GM21737 (cell line): ENCODE data around the gene RPL34.
"Not testable (repeated sequence)": the region's sequence is repeated elsewhere in the genome, so short reads cannot be mapped to it uniquely, and the experiment has no call there.

Experiments used
- ATAC-seq: cut with Tn5 transposase; IDR thresholded peaks from one replicate; pipeline ENCODE4 v1.9.1; 2021; ENCODE audit warnings: mild to moderate bottlenecking, moderate library complexity; ENCODE audit not compliant: unreplicated experiment

Gene RPL34

DNA sequence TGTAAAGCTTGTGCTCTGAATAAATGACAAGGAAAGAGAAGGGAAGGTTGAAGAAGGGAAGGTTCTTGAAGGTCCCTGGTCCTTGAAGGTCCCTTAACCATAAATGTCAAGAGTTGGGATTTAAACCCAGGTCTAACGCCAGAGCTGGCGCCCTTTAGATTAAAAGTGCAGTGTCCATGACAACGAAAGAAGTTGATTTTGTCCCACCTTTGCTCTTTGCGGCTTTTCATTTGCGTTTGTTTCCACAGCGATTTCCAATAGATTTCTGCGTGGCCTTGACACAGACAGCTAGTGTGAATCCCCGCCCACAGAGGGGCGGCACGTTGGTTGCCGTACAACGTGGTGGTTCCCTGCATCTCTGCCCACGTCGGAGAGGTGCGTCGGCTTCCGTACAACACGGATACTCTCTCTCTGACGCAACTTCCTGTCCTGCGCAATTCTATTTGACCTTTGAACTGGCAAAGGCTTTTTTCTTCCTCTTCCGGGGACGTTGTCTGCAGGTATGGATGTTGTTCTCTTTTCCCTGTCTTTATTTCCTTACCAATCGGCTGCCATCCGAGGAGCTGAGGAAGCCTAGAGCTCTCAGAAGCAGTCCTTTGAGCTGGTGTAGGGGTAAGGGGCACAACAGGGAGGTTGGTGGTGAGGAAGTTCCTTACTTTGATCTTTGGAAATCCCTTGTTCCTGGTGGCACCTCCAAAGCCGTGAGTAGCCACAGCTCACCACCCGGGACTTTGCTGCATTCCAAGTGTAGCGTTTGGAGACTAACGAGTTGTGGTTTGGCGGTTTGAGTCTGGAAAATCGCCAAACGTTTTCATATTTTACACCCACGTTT, at the start of gene RPL34:
Gene RPL34 (plus strand): TSS at position 476 of the 832 bp plus-strand sequence. CDS start 1,384 bp downstream, outside the sequence.
- ATAC-seq: peak; percentile 100

DNA sequence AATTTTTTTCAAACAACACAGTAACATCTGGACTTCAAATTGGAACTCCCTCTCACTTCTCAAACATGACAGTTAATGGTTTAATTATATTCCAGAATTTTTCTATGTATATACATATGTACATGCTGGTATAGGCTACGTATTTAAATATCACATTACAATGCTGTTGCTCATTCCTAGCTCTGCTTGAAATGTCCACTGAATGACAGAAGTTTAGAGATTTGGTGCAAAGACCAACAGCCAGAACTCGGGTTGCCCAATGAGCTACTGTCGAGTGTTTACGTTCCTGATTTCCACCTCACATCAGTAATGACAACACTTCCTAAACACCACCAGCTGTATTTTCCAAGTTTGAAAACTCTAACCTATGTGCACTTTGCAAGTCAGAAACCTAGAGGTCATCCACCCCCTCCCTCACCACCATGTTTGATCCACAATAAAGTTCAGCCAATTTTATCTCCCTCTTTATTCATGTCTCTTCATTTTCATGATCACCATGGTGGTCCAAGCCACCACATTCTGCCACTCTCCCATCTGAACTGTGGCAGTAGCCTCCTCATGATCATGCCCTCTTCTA, 49.3 kb upstream of the RPL34 start:
- no peak for ATAC-seq

DNA sequence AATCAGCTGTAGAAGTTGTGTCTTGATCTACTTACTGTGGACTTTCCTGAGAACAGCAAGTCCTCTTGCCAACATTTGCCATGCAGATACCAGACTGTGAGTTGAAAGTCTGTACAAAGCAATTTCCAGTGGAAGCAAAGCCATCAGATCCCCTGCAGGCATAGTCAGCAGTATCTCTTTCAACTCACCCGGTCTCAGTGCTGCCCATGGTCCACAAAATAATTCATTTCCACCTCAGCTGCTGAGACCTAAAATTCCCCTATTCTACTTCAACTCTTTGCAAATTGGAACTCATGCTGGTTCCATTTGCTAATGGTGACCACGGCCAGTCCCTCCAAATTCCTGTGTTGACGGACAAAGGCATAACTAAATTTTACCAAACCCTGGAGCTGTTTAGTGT, 46.0 kb upstream of the RPL34 start:
- no peak for ATAC-seq

GRCh38 chr4:108581083-108581482, 39.3 kb upstream of the RPL34 start:
- ATAC-seq: no peak

- no peak for ATAC-seq
These were observed 33.6 kb upstream of the RPL34 start for GRCh38 chr4:108586778-108587177.

- no peak for ATAC-seq
These were observed 31.5 kb upstream of the RPL34 start for GRCh38 chr4:108588878-108589277.

- no peak for ATAC-seq
These were observed 30.4 kb upstream of the RPL34 start for GRCh38 chr4:108589961-108590360.

GRCh38 chr4:108590776-108591175, 29.6 kb upstream of the RPL34 start:
- no peak for ATAC-seq

GRCh38 chr4:108592674-108592986, 27.7 kb upstream of the RPL34 start:
- no peak for ATAC-seq

GRCh38 chr4:108594296-108594695, 26.1 kb upstream of the RPL34 start:
- ATAC-seq: not testable (repeated sequence)

- no peak for ATAC-seq
These were observed 24.0 kb upstream of the RPL34 start for GRCh38 chr4:108596344-108596743.

- no peak for ATAC-seq
These were observed 19.3 kb upstream of the RPL34 start for GRCh38 chr4:108601106-108601505.

DNA sequence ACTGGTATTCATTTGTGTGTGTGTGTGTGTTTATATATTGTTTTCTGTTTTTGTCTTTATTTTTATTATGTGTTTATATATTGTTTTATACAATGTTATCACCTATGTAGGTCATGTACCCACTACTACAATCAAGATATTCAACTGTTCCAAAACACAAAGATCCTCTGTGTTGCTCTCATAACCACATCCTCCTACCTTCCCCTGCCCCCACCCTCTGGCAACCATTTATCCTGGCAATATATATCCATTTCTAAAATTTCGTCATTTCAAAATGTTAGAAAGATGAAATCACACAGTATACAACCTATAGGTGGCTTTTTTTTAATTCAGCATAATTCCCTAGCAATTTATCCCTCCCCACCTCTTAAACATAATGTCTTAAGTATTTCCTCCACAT, 18.8 kb upstream of the RPL34 start:
- ATAC-seq: no peak

DNA sequence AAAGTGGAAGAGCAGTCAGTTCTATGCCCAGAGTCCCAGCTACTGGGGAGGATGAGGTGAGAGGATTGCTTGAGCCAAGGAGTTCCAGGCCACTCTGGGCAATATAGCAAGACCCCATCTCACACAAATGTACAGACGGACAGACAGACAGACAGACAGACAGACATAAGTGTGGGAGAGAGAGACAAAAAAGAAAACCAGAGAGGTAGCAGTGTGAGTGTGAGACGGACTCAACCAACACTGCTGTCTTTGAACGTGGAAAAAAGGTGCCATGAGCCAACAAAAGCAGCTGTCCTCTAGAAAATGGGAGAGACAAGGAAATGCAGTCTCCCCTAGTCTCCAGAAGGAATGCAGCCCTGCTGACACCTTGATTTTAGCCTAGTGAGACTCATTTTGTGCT, 18.2 kb upstream of the RPL34 start:
- no peak for ATAC-seq

DNA sequence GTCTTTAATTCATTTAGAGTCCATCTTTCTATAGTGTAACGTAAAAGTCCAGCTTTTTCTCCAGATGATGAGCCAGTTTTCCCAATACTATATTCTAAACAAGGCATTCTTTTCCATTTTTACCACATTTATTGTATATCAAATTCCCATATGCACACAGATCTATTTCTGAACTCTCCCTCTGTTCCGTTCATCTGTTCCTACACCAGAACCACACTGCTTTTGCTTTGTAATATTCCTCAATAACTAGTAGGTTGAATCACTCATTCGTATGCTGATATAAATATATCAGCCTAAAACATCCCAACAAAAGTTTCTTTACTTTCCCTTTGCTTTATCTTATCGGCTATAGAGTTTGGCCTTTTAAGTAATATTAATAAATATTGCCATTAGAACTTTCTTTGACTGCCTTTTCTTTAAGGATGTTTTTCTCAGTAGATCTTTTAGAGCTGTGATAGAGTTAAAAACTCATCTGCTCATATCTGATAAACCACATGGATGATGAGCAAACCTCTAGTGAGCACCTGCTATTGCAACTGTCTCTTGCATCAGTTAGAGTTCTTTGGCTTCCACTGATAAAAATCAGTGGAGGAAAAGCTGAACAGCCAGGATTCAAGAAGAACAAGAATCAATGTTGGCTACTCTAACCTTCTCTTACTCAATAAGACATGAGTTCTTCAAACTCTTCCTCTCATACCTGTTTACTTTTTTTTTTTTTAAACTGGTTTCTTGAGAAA, 13.1 kb upstream of the RPL34 start:
- ATAC-seq: no peak

DNA sequence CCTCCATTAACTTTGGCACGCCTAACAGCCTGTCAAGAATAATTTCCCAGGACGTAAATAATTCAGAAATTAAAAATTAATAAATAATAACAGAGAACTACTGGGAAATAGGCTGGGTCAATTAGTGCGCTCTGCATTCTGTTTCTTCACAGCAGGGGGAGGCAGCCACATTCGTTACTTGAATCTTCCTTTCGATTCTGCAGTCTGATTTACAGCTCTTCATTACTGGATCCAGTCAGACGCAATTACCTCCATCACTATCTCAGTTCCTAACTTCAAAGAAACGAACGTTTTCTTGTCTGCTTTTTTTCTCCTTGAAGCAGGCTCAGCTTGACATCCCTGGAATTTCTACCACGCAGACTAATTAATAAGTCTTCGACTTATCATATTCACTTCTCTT, 9.0 kb upstream of the RPL34 start:
- no peak for ATAC-seq

- ATAC-seq: no peak
These were observed 8.0 kb upstream of the RPL34 start for GRCh38 chr4:108612365-108612764.

DNA sequence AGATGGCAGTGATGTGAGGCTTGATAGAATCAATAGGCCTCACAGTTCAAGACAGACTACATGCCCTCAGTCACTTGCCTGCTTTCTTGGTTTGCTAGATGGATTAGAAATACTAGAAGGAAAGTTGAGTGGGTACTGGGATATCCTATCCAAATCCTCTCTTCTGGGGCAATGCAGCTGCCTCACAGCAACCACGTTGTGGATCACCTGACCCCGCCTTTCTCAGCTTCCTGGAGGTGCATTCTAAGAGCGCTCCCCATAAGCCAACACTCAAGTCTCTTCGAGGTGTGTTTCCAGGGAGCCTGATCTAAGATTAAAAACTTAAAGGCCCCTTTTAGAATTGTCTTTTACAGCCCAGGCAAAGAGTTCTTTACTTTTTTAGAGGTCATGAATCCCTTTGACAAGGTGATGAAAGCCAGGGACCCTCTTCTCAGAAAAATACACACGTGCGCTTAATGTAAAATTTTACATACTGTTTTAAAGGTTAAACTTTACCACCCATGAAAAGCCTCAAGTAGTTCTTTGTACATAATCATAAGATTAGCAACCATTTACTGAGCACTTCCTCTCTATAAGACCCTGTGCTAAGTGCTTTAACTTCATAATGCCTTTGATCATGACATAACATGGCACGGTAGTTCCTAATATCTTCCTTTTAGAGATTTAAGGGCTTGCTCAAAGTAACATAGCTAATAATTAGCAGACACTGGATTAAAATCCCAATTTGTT, 840 bp upstream of the RPL34 start:
- ATAC-seq: no peak

GRCh38 chr4:108620933-108621905, 843 bp downstream of the RPL34 start:
- peak; percentile 3 for ATAC-seq

GRCh38 chr4:108622022-108622421, 1.6 kb downstream of the RPL34 start:
- no peak for ATAC-seq
